Activated CD8-positive, alpha-beta memory T cell treated with anti-CD3 and anti-CD28 coated beads for 36 hours (primary cell): ENCODE data around the gene HJV. TPM values are rescaled to one million over a fixed set of nuclear protein-coding genes. Genes with fewer than 3 reads are reported as not detected.

ENCODE experiments used
- CTCF ChIA-PET: fragments of 350-600 bp; sonication (Branson Sonifier 250); formaldehyde crosslinking; loops from one replicate; lab custom pipeline; 2021; ENCODE audit warnings: antibody characterized with exemption; lab: Charles Lee
- POLR2A ChIA-PET: fragments of 350-600 bp; sonication (Branson Sonifier 250); formaldehyde crosslinking; loops from one replicate; lab custom pipeline; 2021; ENCODE audit warnings: antibody characterized with exemption; lab: Charles Lee
- total RNA-seq, 2 experiments: library from RNA; stranded (reverse); gene quantifications; one replicate each; pipeline ENCODE4 v1.2.3, GENCODE V29; 2021

The HJV gene
- total RNA-seq, 2 experiments from 2014 or later, result not detected

GRCh38 chr1:145985502-145986439 is 35.8 kb downstream of the HJV start:
- ChIA-PET POLR2A (interaction anchor here (0.7 to 3.2 kb wide), 2 partner anchors 10 to 30 kb away, joined by 5 to 18 read pairs; partner anchors contain the start of gene TXNIP), CTCF (interaction anchor here (2.3 kb wide), 1 partner anchor 8 kb away, joined by 10 read pairs; no protein-coding TSS in a partner anchor)

- CTCF ChIA-PET, result interaction anchor here (0.9 to 2.3 kb wide), 2 partner anchors 8 to 27 kb away, joined by 3 to 10 read pairs; partner anchors contain the start of gene LIX1L
- POLR2A ChIA-PET, result interaction anchor here (3.2 kb wide), 1 partner anchor 11 kb away, joined by 18 read pairs; the partner anchor contains the start of gene TXNIP
These were observed 36.4 kb downstream of the HJV start for GRCh38 chr1:145985129-145985501.

GRCh38 chr1:145983960-145984830 is 37.3 kb downstream of the HJV start:
- POLR2A ChIA-PET, result interaction anchor here (3.2 kb wide), 1 partner anchor 12 kb away, joined by 18 read pairs; the partner anchor contains the start of gene TXNIP
- CTCF ChIA-PET, result interaction anchor here (0.9 to 2.3 kb wide), 2 partner anchors 9 to 26 kb away, joined by 3 to 10 read pairs; partner anchors contain the start of gene LIX1L

- ChIA-PET POLR2A (no interaction called here), CTCF (interaction anchor here (8.7 kb wide), 1 partner anchor 27 kb away, joined by 161 read pairs; no protein-coding TSS in a partner anchor)
These were observed 38.3 kb downstream of the HJV start for GRCh38 chr1:145983206-145983675.

GRCh38 chr1:145982010-145982723 is 39.4 kb downstream of the HJV start:
- POLR2A ChIA-PET, result interaction anchor here (1.0 to 1.1 kb wide), 3 partner anchors 8 to 20 kb away, joined by 4 to 5 read pairs (median 4); partner anchors contain the start of gene TXNIP
- CTCF ChIA-PET, result interaction anchor here (1.3 to 8.7 kb wide), 4 partner anchors 9 to 28 kb away, joined by 3 to 161 read pairs (median 6); partner anchors contain the start of gene TXNIP

GRCh38 chr1:145980457-145980994 is 41.0 kb downstream of the HJV start:
- ChIA-PET POLR2A (interaction anchor here (0.6 to 3.7 kb wide), 9 partner anchors 8 to 123 kb away, joined by 3 to 28 read pairs (median 6); partner anchors contain the start of genes ANKRD34A, POLR3GL and TXNIP), CTCF (interaction anchor here (1.1 to 8.7 kb wide), 8 partner anchors 8 to 135 kb away, joined by 3 to 161 read pairs (median 28); partner anchors contain the start of genes ANKRD34A, NUDT17, POLR3GL and TXNIP)

- ChIA-PET CTCF (interaction anchor here (1.1 to 8.7 kb wide), 10 partner anchors 9 to 134 kb away, joined by 3 to 161 read pairs (median 18); partner anchors contain the start of genes ANKRD34A, NUDT17, POLR3GL and TXNIP), POLR2A (interaction anchor here (0.6 to 3.7 kb wide), 12 partner anchors 9 to 122 kb away, joined by 3 to 28 read pairs (median 6); partner anchors contain the start of genes ANKRD34A, POLR3GL and TXNIP)
These were observed 41.6 kb downstream of the HJV start for GRCh38 chr1:145979746-145980456.

GRCh38 chr1:145978854-145979745 is 42.4 kb downstream of the HJV start:
- CTCF ChIA-PET, result interaction anchor here (1.1 to 8.7 kb wide), 14 partner anchors 8 to 134 kb away, joined by 3 to 161 read pairs (median 10); partner anchors contain the start of genes ANKRD34A, NUDT17, PEX11B and POLR3GL
- POLR2A ChIA-PET, result interaction anchor here (1.0 to 3.7 kb wide), 12 partner anchors 10 to 121 kb away, joined by 3 to 28 read pairs (median 6); partner anchors contain the start of genes ANKRD34A, POLR3GL and TXNIP

- ChIA-PET CTCF (interaction anchor here (1.1 to 8.7 kb wide), 16 partner anchors 9 to 133 kb away, joined by 4 to 161 read pairs (median 9); partner anchors contain the start of genes ANKRD34A, LIX1L, NUDT17 and PEX11B), POLR2A (interaction anchor here (1.0 to 3.7 kb wide), 8 partner anchors 14 to 73 kb away, joined by 3 to 28 read pairs (median 6); partner anchors contain the start of gene TXNIP)
These were observed 43.1 kb downstream of the HJV start for GRCh38 chr1:145978471-145978853.

GRCh38 chr1:145977486-145978470 is 43.8 kb downstream of the HJV start:
- CTCF ChIA-PET, result interaction anchor here (0.7 to 8.7 kb wide), 22 partner anchors 9 to 149 kb away, joined by 3 to 161 read pairs (median 6); partner anchors contain the start of genes ANKRD34A, LIX1L, NUDT17 and PEX11B
- POLR2A ChIA-PET, result interaction anchor here (0.5 to 3.7 kb wide), 8 partner anchors 15 to 74 kb away, joined by 3 to 28 read pairs (median 6); partner anchors contain the start of gene TXNIP

GRCh38 chr1:145977016-145977415 is 44.5 kb downstream of the HJV start:
- ChIA-PET POLR2A (interaction anchor here (0.5 to 1.0 kb wide), 2 partner anchors 29 to 30 kb away, joined by 3 to 4 read pairs; no protein-coding TSS in a partner anchor), CTCF (interaction anchor here (0.7 to 8.7 kb wide), 18 partner anchors 12 to 149 kb away, joined by 3 to 161 read pairs (median 8); partner anchors contain the start of genes ANKRD34A, LIX1L, PIAS3 and POLR3GL)

GRCh38 chr1:145975216-145975615 is 46.3 kb downstream of the HJV start:
- POLR2A ChIA-PET, result no interaction called here
- CTCF ChIA-PET, result interaction anchor here (8.7 kb wide), 1 partner anchor 35 kb away, joined by 161 read pairs; no protein-coding TSS in a partner anchor

GRCh38 chr1:145974721-145975120 is 46.8 kb downstream of the HJV start:
- CTCF ChIA-PET, result interaction anchor here (8.7 kb wide), 1 partner anchor 35 kb away, joined by 161 read pairs; no protein-coding TSS in a partner anchor
- POLR2A ChIA-PET, result no interaction called here
